HepG2 (cell line): ENCODE measurements around the gene TLE2. TPM values are rescaled to one million over a fixed set of nuclear protein-coding genes. Genes with fewer than 3 reads are reported as not detected.

Experiments used
- CBX5 ChIP-seq: sonication (generic); formaldehyde crosslinking; IDR thresholded peaks from 2 replicates; pipeline ENCODE4 v1.4.0; 2020; ENCODE audit warnings: missing genetic modification reagents, borderline replicate concordance
- HDAC1 ChIP-seq: sonication (generic); formaldehyde crosslinking; IDR thresholded peaks from 2 replicates; pipeline ENCODE4 v1.5.1; 2020; ENCODE audit warnings: mild to moderate bottlenecking, missing genetic modification reagents
- KDM4B ChIP-seq: sonication (generic); formaldehyde crosslinking; IDR thresholded peaks from 2 replicates; pipeline ENCODE4 v1.4.0; 2020; ENCODE audit warnings: missing genetic modification reagents
- KLF13 ChIP-seq: sonication (generic); formaldehyde crosslinking; IDR thresholded peaks from 2 replicates; pipeline ENCODE4 v1.4.0; 2020; ENCODE audit warnings: mild to moderate bottlenecking, missing genetic modification reagents
- MYC ChIP-seq: sonication (generic); formaldehyde crosslinking; IDR thresholded peaks from 2 replicates; pipeline ENCODE4 v1.9.0; 2021; ENCODE audit warnings: missing genetic modification reagents, borderline replicate concordance
- PATZ1 ChIP-seq: sonication (generic); formaldehyde crosslinking; IDR thresholded peaks from 2 replicates; pipeline ENCODE4 v1.4.0; 2020; ENCODE audit warnings: missing genetic modification reagents
- ZBTB3 ChIP-seq: sonication (generic); formaldehyde crosslinking; IDR thresholded peaks from 2 replicates; pipeline ENCODE4 v1.4.0; 2020; ENCODE audit warnings: low read depth, mild to moderate bottlenecking, moderate library complexity, missing genetic modification reagents, borderline replicate concordance
- ZMAT3 ChIP-seq: sonication (generic); formaldehyde crosslinking; conservative IDR thresholded peaks from 2 replicates; pipeline ENCODE4 v1.7.0; 2021; ENCODE audit warnings: missing genetic modification reagents
- ZNF329 ChIP-seq: sonication (generic); formaldehyde crosslinking; IDR thresholded peaks from 2 replicates; pipeline ENCODE4 v1.9.0; 2021; ENCODE audit warnings: low read depth, mild to moderate bottlenecking, missing genetic modification reagents
- ZNF33B ChIP-seq: sonication (generic); formaldehyde crosslinking; IDR thresholded peaks from 2 replicates; pipeline ENCODE4 v1.5.1; 2020; ENCODE audit warnings: mild to moderate bottlenecking, missing genetic modification reagents
- ZNF350 ChIP-seq: sonication (generic); formaldehyde crosslinking; IDR thresholded peaks from 2 replicates; pipeline ENCODE4 v1.4.0; 2020; ENCODE audit warnings: mild to moderate bottlenecking, low read depth, missing genetic modification reagents, borderline replicate concordance
- ZNF431 ChIP-seq: sonication (generic); formaldehyde crosslinking; IDR thresholded peaks from 2 replicates; pipeline ENCODE4 v1.9.0; 2022; ENCODE audit warnings: missing genetic modification reagents, low read depth, mild to moderate bottlenecking, borderline replicate concordance
- ZNF570 ChIP-seq: sonication (generic); formaldehyde crosslinking; IDR thresholded peaks from 2 replicates; pipeline ENCODE4 v1.4.0; 2020; ENCODE audit warnings: mild to moderate bottlenecking, missing genetic modification reagents, borderline replicate concordance
- ZNF580 ChIP-seq: IDR thresholded peaks from 2 replicates; pipeline ENCODE4 v1.6.1; 2016; ENCODE audit warnings: low read depth, borderline replicate concordance
- ZNF747 ChIP-seq: sonication (generic); formaldehyde crosslinking; IDR thresholded peaks from 2 replicates; pipeline ENCODE4 v1.8.1; 2023; ENCODE audit warnings: missing genetic modification reagents, mild to moderate bottlenecking, borderline replicate concordance
- polyA plus RNA-seq, 8 experiments: library from polyadenylated mRNA; depleted of rRNA in 3 of 8; stranded (reverse) in 7 of 8; unstranded in 1 of 8; fragments of >200 nt; fragmentation: Illumina TruSeq in 4 of 8; extraction: Trizol in 4 of 8; gene quantifications; 2 replicates each; pipeline versions ENCODE4 v1.2.1 to v1.2.3, GENCODE V29; 2011 to 2016; ENCODE audit warnings: low read depth in 4 of 8, missing spikeins in 1 of 8, mixed read lengths in 1 of 8; ENCODE audit not compliant: insufficient read depth in 1 of 8
- total RNA-seq, 5 experiments: library from RNA; depleted of rRNA; stranded (reverse); fragments of >200 nt; fragmentation: Illumina TruSeq; extraction: Trizol; gene quantifications; 2 replicates each; pipeline ENCODE4 v1.2.3, GENCODE V29; 2016; ENCODE audit warnings: low read depth in 1 of 5
- TF ChIP-seq, protein P1 (sequence below): sonication (generic); formaldehyde crosslinking; IDR thresholded peaks from 2 replicates; pipeline ENCODE4 v1.5.1; 2020; ENCODE audit warnings: missing genetic modification reagents, mild to moderate bottlenecking, borderline replicate concordance
- TF ChIP-seq, protein P2 (sequence below): sonication (generic); formaldehyde crosslinking; IDR thresholded peaks from 2 replicates; pipeline ENCODE4 v1.5.1; 2020; ENCODE audit warnings: missing genetic modification reagents, mild to moderate bottlenecking, borderline replicate concordance

The TLE2 gene
- total and polyA plus RNA-seq, 2 of the 13 experiments (the other 11 are each of a cell fraction or from before 2014, with no cell fraction given), result 0.07 to 0.81 TPM

GRCh38 chr19:3066482-3067049, 37.5 kb upstream of the TLE2 start (continued):
- no peak for TF ChIP-seq ZNF350 (CRISPR knock-in tag)
- no peak for TF ChIP-seq ZNF580
- TF ChIP-seq KLF13, result no peak
- TF ChIP-seq, protein P1, sequence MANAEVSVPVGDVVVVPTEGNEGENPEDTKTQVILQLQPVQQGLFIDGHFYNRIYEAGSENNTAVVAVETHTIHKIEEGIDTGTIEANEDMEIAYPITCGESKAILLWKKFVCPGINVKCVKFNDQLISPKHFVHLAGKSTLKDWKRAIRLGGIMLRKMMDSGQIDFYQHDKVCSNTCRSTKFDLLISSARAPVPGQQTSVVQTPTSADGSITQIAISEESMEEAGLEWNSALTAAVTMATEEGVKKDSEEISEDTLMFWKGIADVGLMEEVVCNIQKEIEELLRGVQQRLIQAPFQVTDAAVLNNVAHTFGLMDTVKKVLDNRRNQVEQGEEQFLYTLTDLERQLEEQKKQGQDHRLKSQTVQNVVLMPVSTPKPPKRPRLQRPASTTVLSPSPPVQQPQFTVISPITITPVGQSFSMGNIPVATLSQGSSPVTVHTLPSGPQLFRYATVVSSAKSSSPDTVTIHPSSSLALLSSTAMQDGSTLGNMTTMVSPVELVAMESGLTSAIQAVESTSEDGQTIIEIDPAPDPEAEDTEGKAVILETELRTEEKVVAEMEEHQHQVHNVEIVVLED (CRISPR knock-in tag), result no peak
- 0 out of 2 replicates have a peak, but pooled peaks have one; percentile 5 for TF ChIP-seq ZMAT3 (CRISPR knock-in tag)
- TF ChIP-seq, protein P2, sequence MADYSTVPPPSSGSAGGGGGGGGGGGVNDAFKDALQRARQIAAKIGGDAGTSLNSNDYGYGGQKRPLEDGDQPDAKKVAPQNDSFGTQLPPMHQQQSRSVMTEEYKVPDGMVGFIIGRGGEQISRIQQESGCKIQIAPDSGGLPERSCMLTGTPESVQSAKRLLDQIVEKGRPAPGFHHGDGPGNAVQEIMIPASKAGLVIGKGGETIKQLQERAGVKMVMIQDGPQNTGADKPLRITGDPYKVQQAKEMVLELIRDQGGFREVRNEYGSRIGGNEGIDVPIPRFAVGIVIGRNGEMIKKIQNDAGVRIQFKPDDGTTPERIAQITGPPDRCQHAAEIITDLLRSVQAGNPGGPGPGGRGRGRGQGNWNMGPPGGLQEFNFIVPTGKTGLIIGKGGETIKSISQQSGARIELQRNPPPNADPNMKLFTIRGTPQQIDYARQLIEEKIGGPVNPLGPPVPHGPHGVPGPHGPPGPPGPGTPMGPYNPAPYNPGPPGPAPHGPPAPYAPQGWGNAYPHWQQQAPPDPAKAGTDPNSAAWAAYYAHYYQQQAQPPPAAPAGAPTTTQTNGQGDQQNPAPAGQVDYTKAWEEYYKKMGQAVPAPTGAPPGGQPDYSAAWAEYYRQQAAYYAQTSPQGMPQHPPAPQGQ (CRISPR knock-in tag), result no peak
- 0 out of 2 replicates have a peak, but pooled peaks have one; percentile 43 for TF ChIP-seq ZNF431 (CRISPR knock-in tag)
- 0 out of 2 replicates have a peak, but pooled peaks have one; percentile 42 for TF ChIP-seq CBX5 (CRISPR knock-in tag)
- TF ChIP-seq MYC, result peak; percentile 81
- no peak for TF ChIP-seq ZNF570 (CRISPR knock-in tag)
- TF ChIP-seq ZBTB3, result no peak
- 0 out of 2 replicates have a peak, but pooled peaks have one; percentile 23 for TF ChIP-seq ZNF747 (CRISPR knock-in tag)
- TF ChIP-seq KDM4B (CRISPR knock-in tag), result 0 out of 2 replicates have a peak, but pooled peaks have one; percentile 51
- TF ChIP-seq ZNF329 (CRISPR knock-in tag), result no peak
- peak; percentile 12; the same call in 1 of the 2 replicates for TF ChIP-seq PATZ1 (CRISPR knock-in tag)
- no peak for TF ChIP-seq ZNF33B (CRISPR knock-in tag)
- TF ChIP-seq HDAC1 (CRISPR knock-in tag), result peak; percentile 40; the same call in 1 of the 2 replicates
